Measurements from ENCODE around the gene SYNE2.

- TF ChIP-seq CTCF (IDR thresholded peaks at IDR 0.05; ENCODE audit: control extremely low read depth in 1 of 3, insufficient read depth in 1 of 3, low read depth in 1 of 3, low read length in 3 of 3) = no peak
- TF ChIP-seq POLR2A (IDR thresholded peaks at IDR 0.05; ENCODE audit: control extremely low read depth in 1 of 2, low read depth in 2 of 2, low read length in 2 of 2) = no peak
Observed at GRCh38 chr14:64215978-64216377, 363.2 kb downstream of the SYNE2 start.

All from H1 (cell line).